HG03025 (cell line): ENCODE results near the gene ZMYM4.
"Not testable (repeated sequence)": the region's sequence is repeated elsewhere in the genome, so short reads cannot be mapped to it uniquely, and the experiment has no call there.

Experiments
- ATAC-seq: cut with Tn5 transposase; IDR thresholded peaks from one replicate; pipeline ENCODE4 v1.9.1; 2021; ENCODE audit warnings: mild to moderate bottlenecking, moderate library complexity; ENCODE audit not compliant: unreplicated experiment, low FRiP score

Gene ZMYM4

DNA sequence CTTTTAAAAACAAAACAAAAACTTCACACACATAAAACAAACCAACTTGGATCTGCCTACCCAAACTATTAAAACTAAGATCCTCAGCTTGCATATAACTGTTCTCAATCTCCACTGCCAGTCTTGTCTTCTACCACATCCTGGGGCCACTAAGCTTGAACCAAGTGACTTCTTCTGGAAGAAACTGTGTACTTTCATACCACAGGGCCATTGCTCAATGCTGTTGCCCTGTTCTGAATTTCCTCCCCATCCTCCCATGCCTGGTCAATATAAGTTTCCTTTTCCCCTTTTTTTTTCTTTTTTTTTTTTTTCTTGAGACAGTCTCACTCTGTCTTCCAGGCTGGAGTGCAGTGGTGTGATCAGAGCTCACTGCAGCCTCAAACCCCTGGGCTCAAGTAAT, 178.8 kb downstream of the ZMYM4 start:
- ATAC-seq: no peak

GRCh38 chr1:35448344-35448801, 179.9 kb downstream of the ZMYM4 start:
- no peak for ATAC-seq

GRCh38 chr1:35449334-35450008, 181.0 kb downstream of the ZMYM4 start:
- no peak for ATAC-seq

DNA sequence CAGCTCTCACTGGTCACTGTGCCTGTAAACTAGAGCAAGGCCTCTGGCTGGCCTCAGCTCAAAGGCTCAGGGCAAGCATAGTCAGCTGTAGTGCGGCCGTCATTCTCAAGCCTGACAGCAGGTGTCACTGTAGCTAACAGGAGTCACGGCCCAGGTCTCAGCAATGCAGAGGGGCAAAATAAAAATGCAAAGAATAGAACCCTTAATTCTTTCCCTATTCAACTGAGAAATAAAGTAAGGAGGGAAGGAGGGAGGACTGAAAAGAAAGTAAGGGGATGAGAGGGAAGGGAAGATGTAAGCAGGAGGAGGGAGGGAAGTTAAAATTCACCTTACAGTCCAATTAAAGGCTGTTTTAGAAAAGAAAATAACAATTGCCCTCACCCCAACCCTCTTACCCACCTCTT, 182.6 kb downstream of the ZMYM4 start:
- no peak for ATAC-seq

GRCh38 chr1:35452106-35452774, 183.7 kb downstream of the ZMYM4 start:
- no peak for ATAC-seq

DNA sequence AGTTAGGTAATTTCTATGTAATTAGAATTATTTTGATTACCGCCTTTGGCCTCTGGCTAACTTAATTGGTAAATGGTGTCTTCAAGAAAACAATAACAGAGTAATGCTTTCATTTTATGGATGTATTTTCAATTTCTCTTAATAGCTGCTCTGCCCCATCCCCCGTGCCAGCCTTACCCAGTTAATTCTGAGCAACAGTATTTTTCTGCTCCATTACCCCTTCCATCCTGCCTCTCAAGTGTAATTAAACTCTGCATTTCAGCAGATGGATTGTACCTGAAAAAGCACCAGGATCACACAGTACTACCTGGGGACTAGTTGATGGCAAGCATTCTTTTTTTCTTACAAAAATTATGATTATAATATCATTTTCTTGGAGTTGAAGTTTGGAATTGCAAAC, 184.5 kb downstream of the ZMYM4 start:
- no peak for ATAC-seq

GRCh38 chr1:35454176-35454575, 185.7 kb downstream of the ZMYM4 start:
- ATAC-seq: no peak

DNA sequence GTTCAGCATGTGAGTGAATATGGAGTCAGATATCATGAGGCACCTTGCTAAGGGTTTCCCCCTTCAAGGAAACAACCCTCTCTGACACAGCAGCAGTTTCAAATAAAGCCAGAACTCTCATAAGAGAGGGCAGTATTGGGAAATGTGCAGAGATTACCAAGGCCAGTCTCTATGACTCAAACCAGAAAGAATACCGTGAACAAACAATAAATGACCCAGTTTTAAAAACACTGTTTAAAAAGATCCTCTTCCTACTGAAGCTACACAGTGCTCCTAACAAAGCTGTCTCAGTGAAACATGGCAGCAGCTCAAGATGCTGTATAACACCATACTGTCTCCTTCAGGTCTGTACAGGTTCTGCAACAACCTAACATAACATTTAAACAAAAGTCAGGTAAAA, 186.1 kb downstream of the ZMYM4 start:
- no peak for ATAC-seq

DNA sequence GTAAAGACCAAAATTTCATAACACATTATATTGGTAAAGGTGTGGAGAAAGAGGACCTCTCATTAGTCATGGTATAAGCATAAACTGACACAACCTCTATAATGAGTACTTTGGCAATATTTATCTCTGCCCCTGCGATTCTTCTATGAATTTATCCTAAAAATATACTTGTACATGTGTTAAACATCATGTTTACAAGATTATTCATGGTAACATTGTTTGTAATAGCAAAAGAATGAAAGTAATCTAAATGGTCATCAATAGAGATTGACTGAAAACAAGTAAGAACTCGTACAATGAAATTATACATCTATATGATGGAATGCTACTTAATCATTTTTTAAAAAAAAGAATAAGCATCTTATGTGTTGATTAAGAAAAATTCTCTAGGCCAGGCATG, 192.3 kb downstream of the ZMYM4 start:
- ATAC-seq: no peak

DNA sequence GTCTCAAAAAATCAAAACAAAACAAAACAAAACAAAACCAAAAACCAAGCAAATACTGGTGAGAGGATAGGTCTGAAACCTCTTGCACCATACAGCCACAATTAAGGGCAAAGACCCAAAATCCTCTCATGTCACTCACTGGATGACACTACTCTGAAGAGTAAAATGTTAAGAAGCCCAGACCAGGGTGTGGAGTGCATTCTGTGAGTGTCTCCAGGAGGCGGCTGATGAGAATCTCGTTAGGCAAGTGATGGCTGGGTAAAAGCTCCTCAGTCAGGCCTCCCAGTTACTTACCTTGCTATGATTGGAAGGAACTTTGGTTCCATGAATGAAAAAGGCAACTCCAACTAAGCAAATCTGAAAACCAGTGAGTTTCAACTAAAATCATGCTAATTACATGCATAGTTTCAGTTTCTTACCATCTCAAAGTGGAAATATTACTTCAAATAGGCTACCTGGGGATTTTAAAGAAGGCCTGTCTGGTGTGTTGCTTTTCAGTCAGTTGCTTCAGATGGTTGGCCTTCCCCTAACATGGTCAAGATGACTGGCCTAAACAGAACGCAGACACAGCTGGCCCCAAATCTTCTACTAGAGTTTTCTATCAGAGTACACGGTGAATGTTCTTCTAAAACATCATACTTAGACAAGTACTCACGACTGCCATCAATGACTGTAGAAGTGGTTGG, 193.6 kb downstream of the ZMYM4 start:
- no peak for ATAC-seq

DNA sequence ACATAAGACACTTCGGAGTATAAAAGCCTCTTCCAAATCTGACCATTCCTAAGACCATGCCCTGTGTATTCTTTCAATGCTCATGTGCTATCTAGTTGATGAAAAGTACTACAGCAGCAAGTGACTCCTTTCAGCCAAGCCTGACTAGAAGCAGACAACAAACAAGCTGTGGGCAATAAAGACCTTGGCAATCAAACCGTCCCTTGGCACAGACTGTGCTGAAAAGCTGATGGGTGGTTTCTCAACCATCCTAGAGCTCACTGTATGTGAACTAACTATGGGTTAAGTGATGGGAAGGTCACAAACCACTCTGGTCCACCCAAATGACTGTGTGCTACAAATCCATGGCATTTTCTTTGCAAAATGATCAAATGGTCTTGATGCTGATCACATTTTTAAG, 194.7 kb downstream of the ZMYM4 start:
- ATAC-seq: no peak

DNA sequence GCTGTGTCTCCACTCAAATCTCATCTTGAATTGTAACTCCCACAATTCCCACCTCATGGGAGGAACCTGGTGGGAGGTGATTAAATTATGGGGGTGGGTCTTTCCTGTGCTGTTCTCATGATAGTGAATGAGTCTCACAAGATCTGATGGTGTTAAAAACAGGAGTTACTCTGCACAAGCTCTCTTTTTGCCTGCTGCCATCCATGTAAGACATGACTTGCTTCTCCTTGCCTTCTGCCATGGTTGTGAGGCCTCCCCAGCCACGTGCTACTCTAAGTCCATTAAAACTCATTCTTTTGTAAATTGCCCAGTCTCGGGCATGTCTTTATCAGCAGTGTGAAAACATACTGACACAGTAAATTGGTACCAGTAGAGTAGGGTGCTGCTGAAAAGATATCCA, 195.2 kb downstream of the ZMYM4 start:
- not testable (repeated sequence) for ATAC-seq

DNA sequence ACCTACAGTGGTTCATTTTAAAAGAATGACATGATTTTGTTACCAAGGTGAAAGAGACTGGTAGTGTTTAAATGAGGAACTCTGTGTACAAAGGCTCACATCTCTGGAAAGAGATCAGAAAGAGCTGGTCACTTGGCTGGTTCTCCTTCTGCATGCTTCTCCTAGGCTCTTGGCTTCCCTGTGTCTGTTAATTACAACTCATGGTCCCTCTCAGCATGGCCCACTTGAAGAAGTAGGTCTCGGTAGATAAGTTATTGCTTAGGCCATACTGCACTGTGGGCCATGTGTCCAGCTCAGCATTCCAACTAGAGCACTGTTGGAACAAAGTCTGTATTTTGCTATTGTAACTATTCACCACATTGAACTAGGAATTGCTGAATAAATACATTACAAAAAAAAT, 197.6 kb downstream of the ZMYM4 start:
- ATAC-seq: no peak

DNA sequence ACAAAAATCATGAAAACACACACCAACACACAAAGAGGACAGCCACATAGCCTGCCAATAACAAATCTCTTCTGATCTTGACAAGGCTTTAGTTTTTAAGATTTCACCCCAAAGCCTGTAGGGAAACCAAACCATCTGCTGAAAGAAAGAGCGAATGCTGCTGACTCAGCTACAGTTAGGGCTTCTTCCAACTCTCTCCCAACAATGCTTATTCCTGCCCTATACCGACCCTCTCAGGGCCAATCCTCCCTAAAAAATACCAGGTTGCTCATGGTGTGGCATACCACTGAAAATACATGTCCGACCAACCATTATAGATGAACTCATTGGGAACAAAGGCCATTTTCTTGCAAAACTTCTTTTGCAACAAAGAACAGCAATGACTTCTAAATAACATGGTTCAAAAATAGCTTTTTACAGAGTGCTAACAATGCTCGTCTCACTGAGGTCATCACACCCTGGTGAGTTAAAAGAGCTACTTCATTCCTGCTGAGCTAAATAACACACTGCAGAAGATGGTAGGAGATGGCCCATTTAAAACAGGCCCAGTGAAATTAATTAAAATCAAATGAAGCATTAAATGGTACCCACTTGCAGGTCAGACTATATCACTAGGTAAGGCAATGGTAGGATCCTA, 202.6 kb downstream of the ZMYM4 start:
- ATAC-seq: no peak
